HG03064 (cell line): ENCODE data around the gene TNS4.
"Not testable (repeated sequence)": the region's sequence is repeated elsewhere in the genome, so short reads cannot be mapped to it uniquely, and the experiment has no call there.

Experiments
- ATAC-seq: cut with Tn5 transposase; IDR thresholded peaks from one replicate; pipeline ENCODE4 v1.9.1; 2021; ENCODE audit warnings: low read depth; ENCODE audit not compliant: unreplicated experiment

TNS4 gene

GRCh38 chr17:40501499-40501911 is at the start of gene TNS4:
TSS of gene TNS4 (minus strand) at chr17:40501623. CDS start at chr17:40496425, 5,198 bp downstream.
- ATAC-seq = no peak

GRCh38 chr17:40550608-40551007 is 49.2 kb upstream of the TNS4 start:
- no peak for ATAC-seq

GRCh38 chr17:40548982-40549685 is 47.7 kb upstream of the TNS4 start:
- no peak for ATAC-seq

GRCh38 chr17:40548491-40548981 is 47.1 kb upstream of the TNS4 start:
- no peak for ATAC-seq

- ATAC-seq = no peak
Measured at GRCh38 chr17:40547785-40548478, 46.5 kb upstream of the TNS4 start.

- ATAC-seq = no peak
Measured at GRCh38 chr17:40547079-40547784, 45.8 kb upstream of the TNS4 start.

GRCh38 chr17:40546497-40546896 is 45.1 kb upstream of the TNS4 start:
- not testable (repeated sequence) for ATAC-seq

GRCh38 chr17:40545660-40546059 is 44.2 kb upstream of the TNS4 start:
- ATAC-seq = no peak

- ATAC-seq = no peak
Measured at GRCh38 chr17:40542558-40543411, 41.4 kb upstream of the TNS4 start.

GRCh38 chr17:40541873-40542557 is 40.6 kb upstream of the TNS4 start:
- ATAC-seq = no peak

GRCh38 chr17:40541060-40541872 is 39.8 kb upstream of the TNS4 start:
- ATAC-seq = no peak

GRCh38 chr17:40540448-40540847 is 39.0 kb upstream of the TNS4 start:
- ATAC-seq = no peak

- ATAC-seq = no peak
Measured at GRCh38 chr17:40539711-40540411, 38.4 kb upstream of the TNS4 start.

- no peak for ATAC-seq
Measured at GRCh38 chr17:40538936-40539705, 37.7 kb upstream of the TNS4 start.

GRCh38 chr17:40538019-40538935 is 36.9 kb upstream of the TNS4 start:
- no peak for ATAC-seq

GRCh38 chr17:40536295-40537171 is 35.1 kb upstream of the TNS4 start:
- ATAC-seq = no peak
